Activated naive CD4-positive, alpha-beta T cell treated with anti-CD3 and anti-CD28 coated beads, Interleukin-2, amount 50 U/mL, for 72 hours (primary cell): Measurements from ENCODE around the gene EXOSC6. TPM values are rescaled to one million over a fixed set of nuclear protein-coding genes. Genes with fewer than 3 reads are reported as not detected.
"Not testable (repeated sequence)": the region's sequence is repeated elsewhere in the genome, so short reads cannot be mapped to it uniquely, and the experiment has no call there.

ENCODE experiments used
- ATAC-seq, 2 donors: fragments of 150-1000 bp; cut with Tn5 transposase; 2 replicates each; pipeline ENCODE4 v1.10.0; 2021; ENCODE audit warnings: mild to moderate bottlenecking in 2 of 2, moderate library complexity in 2 of 2
- DNase-seq, 2 donors: peaks; one replicate each; pipeline ENCODE4 v3.0.0; 2021 to 2022; ENCODE audit warnings: low spot score in 2 of 2
- H3K27ac Mint-ChIP-seq, 2 donors: one replicate each; pipeline ENCODE4 v1.8.0; 2022; ENCODE audit warnings: mild to moderate bottlenecking in 2 of 2, mixed read lengths in 2 of 2
- H3K36me3 Mint-ChIP-seq, 2 donors: one replicate each; pipeline ENCODE4 v1.8.0; 2022; ENCODE audit warnings: mixed read lengths in 2 of 2
- H3K9me3 Mint-ChIP-seq, 2 donors: one replicate each; pipeline ENCODE4 v1.8.0; 2022; ENCODE audit warnings: mixed read lengths in 2 of 2
- total RNA-seq, 2 donors: library from RNA; stranded (reverse); gene quantifications; one replicate each; pipeline ENCODE4 v1.2.3, GENCODE V29; 2022

Gene EXOSC6
- total RNA-seq: 10 to 100 TPM; 20.4 to 23.3 TPM

DNA sequence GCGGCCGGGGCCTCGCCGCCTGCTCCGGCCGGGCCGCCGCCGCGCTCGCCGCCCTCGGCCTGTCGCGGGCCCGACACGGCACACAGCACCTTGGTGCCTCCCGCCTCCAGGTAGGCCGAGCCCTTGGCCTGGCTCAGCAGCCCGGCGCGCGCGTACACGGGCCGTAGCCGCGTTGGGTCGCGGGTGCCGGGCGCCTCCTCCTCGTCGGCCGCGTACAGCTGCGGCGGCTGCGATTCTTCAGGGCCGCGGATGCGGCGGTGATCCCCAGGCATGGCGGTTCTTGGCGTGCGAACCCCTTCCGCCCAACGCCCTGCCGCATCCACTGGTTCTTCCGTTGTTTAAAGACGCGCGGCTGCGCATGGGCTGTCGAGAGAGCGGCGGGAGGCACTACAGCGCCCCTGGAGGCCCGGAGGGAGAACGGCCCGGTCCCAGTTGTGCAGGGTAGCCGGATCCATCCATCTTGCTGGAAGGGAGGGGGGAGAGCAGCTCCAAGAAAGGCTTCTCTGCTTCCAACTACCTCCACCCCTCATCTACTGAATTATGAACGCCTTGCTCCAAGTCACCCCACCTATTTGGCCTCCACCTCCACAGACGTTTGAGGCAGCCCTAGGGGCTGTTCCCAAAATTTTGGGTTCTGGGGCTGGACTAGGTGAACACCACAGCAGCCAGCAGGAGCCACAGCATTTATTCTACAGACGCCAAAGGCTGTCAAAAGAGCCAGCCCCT lies at the start of gene EXOSC6:
TSS of gene EXOSC6 (minus strand) at position 312 of the 726 bp plus-strand sequence. CDS start at position 272, 40 bp downstream.
- DNase-seq (peak; percentile 90 to 94), ATAC-seq (peak; percentile 91)
- H3K36me3 Mint-ChIP-seq: peaks cover 4 to 19% of the 10 kb centered on the region in 2 donors
- no peaks in the 10 kb centered on the region for H3K9me3 Mint-ChIP-seq
- peak within 1 kb of the TSS; percentile 90 to 92 for H3K27ac Mint-ChIP-seq

DNA sequence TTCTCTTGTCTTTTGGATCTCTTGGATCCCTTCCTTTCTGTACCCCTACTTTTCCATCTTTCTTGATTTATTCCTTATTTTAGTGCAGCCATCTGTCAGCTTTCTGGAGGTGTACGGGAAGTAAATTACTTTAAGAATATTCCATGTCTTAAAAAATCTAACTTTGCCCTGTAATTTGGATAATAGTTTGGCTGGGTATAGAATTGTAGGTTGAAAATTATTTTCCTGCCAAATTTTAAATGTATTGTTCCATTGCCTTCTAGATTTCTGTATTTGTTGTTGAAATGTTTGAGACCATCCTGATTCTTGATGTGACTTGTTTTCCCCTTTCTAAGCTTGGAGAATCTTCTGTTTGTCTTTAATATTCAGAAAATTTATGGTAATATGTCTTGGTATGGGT lies 49.4 kb upstream of the EXOSC6 start:
- Mint-ChIP-seq H3K36me3 (peaks cover 37 to 39% of the 10 kb centered on the region in 2 donors), H3K9me3 (peaks cover 10 to 16% of the 10 kb centered on the region in 2 donors), H3K27ac (peak overlapping the region in 1 of 2 donors; percentile 35)
- no peak for ATAC-seq
- no peak for DNase-seq

DNA sequence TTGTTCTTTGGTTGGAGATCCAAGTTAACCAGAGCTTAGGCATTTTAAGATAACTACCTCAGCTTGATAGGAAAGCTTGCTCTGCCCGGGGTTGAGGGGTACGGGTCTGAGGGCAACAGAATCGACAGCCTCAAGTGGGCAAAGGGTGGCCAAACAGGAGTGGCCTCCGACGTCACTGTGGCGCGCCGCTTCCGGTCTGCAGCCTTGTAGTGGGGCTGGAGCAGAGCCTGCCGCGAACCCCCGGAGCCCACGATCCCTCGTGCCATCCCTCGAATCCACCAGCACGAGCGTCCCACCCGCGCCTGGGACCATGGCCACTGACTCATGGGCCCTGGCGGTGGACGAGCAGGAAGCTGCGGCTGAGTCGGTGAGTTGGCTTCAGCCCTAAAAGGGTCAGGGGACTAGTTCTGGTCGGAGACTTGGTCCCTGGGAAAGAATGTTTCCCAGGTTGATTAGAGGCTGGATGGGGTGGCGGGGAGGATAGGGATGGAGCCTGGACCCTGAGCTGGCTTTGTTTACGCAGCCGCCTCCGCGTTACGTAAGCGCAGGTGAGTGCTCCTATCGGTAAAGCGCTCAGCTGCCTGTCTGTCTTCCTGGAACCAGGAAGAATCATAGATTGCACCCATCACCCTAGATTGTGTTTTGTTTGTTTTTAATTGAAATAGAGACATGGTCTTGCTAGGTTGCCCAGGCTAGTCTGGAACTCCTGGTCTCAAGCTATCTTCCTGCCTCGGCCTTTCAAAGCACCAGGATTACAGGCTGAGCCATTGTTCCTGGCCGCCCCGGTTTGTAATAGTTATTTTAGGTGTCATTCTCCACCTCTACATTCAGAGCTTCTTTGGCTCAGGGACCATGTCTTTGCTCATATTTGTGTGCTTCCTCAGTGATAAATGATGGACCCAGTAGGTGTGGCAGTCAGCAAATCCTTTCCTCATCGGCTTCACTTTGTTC lies 47.5 kb upstream of the EXOSC6 start, which contains the start of gene DDX19B:
TSS of gene DDX19B (plus strand) at position 199 of the 951 bp plus-strand sequence. CDS start at position 311, 112 bp downstream.
- DNase-seq (peak; percentile 44 to 73), ATAC-seq (peak; percentile 81 to 87)
- peaks cover 37 to 39% of the 10 kb centered on the region in 2 donors for H3K36me3 Mint-ChIP-seq
- peak within 1 kb of the TSS; percentile 93 to 96 for H3K27ac Mint-ChIP-seq
- H3K9me3 Mint-ChIP-seq: peaks cover 10 to 16% of the 10 kb centered on the region in 2 donors

DNA sequence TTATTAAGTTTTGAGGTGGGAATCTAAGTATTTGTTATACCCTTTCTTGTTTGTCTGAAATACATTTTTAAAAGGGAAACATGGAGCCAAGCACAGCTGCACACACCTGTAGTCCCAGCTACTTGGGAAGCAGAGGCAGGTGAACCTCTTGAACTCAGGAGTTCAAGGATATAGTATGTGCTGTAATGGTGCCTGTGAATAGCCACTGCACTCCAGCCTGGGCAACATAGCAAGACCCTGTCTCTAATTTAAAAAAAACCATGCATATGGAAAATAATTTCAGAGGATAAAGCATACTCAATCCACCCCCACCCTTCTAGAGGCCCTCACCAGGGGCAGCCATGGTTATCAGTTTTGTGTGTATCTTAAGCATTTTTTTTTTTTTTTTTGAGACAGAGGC lies 43.9 kb upstream of the EXOSC6 start:
- no peak for DNase-seq
- Mint-ChIP-seq H3K27ac (no peak overlapping the region), H3K36me3 (peaks cover 18% of the 10 kb centered on the region in 2 donors), H3K9me3 (peaks cover 0 to 2% of the 10 kb centered on the region in 2 donors)
- no peak for ATAC-seq

DNA sequence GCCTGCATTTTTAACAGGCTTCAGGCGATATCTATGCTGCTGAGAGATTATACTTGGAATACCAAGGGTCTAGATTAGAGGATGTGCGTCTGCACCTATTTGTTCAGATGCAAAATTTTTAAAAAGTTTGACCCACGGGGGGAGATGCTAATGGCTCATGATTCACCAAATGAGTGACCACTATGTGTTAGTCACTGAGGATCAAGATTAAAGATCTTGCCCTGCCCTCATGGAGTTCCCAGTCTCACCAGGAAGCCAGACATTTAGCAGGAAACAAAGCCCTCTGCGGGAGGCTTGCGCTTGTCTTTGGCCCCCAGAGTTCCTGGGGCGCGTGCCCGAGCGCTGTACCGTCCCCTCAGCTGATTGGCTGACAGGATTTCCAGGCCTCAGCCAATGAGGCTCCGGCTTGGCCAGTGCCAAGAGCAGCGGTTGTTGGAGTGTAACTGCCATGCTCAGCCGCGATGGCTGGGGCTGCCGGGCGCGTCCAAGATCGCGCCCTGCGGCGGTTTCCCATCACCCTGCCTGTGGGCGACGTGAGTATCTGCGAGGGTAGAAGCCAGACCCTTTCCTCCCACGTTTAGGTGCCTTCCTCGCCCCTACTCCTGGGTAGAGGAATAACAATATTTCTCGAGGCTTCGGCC lies 42.8 kb upstream of the EXOSC6 start:
- Mint-ChIP-seq H3K36me3 (peaks cover 9 to 11% of the 10 kb centered on the region in 2 donors), H3K9me3 (no peaks in the 10 kb centered on the region), H3K27ac (no peak overlapping the region)
- no peak for DNase-seq
- no peak for ATAC-seq

DNA sequence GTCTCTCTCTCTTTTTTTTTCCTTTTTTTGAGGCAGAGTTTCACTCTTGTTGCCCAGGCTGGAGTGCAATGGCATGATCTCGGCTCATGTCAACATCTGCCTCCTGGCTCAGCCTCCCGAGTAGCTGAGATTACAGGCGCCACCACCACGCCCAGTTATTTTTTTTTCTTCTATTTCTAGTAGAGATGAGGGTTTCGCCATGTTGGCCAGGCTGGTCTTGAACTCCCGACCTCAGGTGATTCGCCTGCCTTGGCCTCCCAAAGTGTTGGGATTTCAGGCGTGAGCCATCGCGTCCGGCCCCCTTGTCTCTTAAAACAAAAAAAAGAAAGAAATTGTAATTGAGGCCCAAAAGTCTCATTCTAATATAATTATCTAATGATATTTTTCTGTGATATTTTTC lies 40.4 kb upstream of the EXOSC6 start:
- H3K27ac Mint-ChIP-seq, ATAC-seq, DNase-seq, H3K9me3 Mint-ChIP-seq: not testable (repeated sequence)
- peaks cover 13 to 14% of the 10 kb centered on the region in 2 donors for H3K36me3 Mint-ChIP-seq

DNA sequence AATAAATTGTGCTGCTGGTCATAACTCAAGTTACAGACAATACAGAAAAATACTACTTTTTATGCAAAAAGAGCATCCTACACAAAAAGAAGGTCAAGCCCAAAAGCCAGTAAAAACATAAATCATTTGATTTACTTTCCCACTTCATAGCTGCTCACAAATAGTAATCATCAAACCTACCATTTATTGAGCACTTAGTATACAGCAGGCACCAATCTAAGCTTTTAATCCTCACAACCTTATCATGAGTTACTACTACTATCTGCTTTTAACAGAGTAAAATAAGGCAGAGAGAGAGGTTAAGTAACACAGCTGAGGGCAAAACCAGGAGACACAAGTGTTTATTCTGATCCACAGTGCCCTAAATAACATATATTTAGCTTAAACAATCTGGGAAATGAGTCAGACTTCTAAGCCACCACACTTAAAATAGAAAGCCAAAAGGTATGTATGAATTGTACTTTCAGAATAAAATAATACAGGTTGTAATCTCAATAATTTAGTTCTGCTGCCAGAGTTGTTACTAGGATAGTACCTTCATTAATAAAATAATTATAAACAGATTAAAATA lies 39.3 kb upstream of the EXOSC6 start:
- no peak for ATAC-seq

DNA sequence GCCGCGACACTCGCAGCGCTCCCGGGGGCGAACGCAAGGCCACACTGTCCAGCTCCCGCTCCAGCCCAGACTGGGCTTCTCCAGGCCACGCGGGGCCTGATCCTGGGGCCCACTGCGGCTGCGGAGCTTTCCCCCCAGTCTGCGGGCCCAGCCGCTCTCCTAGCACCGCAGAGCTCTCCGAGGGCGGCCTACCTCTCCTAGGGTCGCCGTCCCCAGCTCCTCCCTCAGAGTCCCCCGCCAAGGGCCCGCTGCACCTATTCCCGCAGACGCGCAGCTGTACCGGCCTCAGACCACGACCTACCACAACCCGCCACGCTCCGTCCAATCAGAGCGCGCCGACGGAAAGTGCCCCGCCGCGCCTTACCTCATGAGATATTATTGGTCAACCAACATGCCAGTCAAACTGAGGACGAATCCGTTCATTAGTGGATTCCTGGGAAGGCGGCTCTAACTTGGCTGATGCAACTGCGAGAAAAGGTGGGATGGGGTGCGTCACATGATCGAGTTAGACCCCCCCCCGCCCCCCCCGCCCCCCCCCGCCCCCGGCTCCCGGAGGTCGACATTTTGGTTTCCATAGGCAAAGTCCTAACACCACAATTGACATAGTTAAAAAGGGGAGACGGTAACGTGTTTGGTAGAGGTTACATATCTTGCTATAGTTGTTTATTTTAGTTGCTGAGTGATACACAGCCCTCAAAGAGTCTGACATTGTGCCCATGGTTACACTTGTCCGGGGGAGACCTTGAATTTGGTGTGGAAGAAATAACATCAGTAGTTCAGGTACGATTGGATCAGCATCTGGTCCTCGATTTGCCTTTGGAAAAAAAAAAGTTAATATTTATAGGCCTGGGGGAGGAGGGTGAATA lies 37.7 kb upstream of the EXOSC6 start, which contains the start of gene AARS1:
TSS of gene AARS1 (minus strand) at position 278 of the 866 bp plus-strand sequence. CDS start 6,743 bp downstream, outside the sequence.
- ATAC-seq (peak; percentile 99), DNase-seq (peak; percentile 95 to 99)
- peak within 1 kb of the TSS; percentile 99 to 100 for H3K27ac Mint-ChIP-seq
- H3K9me3 Mint-ChIP-seq: no peaks in the 10 kb centered on the region
- peaks cover 14 to 18% of the 10 kb centered on the region in 2 donors for H3K36me3 Mint-ChIP-seq

More for the DNA sequence above, 39.3 kb upstream of the EXOSC6 start:
- no peak for DNase-seq
- peak overlapping the region in 1 of 2 donors; percentile 99 for H3K27ac Mint-ChIP-seq
- H3K9me3 Mint-ChIP-seq: no peaks in the 10 kb centered on the region
- peaks cover 13 to 14% of the 10 kb centered on the region in 2 donors for H3K36me3 Mint-ChIP-seq

DNA sequence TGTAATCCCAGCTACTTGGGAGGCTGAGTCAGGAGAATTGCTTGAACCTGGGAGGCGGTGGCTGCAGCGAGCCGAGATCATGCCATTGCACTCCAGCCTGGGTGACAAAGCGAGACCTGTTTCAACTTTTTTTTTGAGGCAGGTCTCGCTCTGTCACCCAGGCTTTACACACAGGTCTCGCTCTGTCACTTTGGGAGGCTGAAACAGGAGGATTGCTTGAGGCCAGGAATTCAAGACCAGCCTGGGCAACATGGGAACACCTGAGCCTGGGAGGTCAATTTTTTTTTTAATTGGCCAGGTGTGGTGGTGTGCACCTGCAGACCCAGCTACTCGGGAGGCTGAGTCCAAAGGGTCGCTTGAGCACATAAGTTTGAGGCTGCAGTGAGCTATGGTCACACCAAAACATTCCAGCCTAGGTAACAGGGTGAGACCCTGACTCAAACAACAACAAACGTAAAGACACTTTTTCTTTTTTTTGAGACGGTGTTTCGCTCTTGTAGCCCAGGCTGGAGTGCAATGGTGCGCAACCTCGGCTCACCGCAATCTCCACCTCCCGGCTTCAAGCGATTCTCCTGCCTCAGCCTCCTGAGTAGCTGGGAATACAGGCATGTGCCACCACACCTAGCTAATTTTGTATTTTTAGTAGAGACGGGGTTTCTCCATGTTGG lies 35.7 kb upstream of the EXOSC6 start:
- not testable (repeated sequence) for ATAC-seq, DNase-seq, H3K9me3 Mint-ChIP-seq
- Mint-ChIP-seq H3K27ac (peak overlapping the region; percentile 99 to 100), H3K36me3 (peaks cover 21 to 26% of the 10 kb centered on the region in 2 donors)

DNA sequence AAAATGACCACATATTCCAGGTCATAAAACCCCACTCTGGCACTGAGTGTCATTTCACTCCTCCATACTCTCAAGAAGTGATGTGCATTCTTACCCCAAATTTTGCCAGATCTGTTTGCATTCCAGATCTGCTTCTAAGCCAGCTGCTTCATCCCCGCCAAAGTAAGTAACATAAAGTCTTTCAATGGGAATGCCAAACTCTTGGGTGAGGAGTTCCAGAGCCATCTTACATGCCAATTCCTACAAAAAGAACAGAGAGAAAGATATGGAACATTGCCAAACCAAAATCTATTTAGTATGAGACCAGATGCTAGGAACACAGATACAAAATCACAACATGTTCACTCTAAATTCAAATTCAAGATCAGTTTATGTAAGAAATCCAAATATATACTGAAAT lies 24.7 kb upstream of the EXOSC6 start:
- no peak for ATAC-seq
- Mint-ChIP-seq H3K9me3 (no peaks in the 10 kb centered on the region), H3K27ac (no peak overlapping the region), H3K36me3 (peaks cover 12 to 15% of the 10 kb centered on the region in 2 donors)
- no peak for DNase-seq

DNA sequence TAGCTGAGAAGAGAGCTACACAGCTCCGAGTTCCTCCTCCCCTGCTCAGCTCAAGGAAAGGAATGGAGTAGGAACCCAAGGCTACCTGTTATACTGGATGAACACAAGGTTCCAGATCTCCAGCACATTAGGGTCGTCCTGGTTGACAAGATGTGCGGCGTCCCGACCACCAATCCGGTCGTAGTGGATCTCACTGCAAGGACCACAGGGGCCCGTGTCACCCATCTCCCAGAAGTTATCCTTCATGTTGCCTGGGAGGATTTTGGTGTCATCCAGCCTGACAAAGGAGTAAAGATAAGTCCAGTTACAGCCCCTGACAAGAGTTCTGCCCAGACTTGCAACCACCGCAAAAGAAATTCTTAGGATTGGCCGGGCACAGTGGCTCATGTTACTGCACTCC lies 20.0 kb upstream of the EXOSC6 start:
- Mint-ChIP-seq H3K9me3 (no peaks in the 10 kb centered on the region), H3K36me3 (peaks cover 22 to 31% of the 10 kb centered on the region in 2 donors), H3K27ac (no peak overlapping the region)
- DNase-seq (no peak), ATAC-seq (no peak)

DNA sequence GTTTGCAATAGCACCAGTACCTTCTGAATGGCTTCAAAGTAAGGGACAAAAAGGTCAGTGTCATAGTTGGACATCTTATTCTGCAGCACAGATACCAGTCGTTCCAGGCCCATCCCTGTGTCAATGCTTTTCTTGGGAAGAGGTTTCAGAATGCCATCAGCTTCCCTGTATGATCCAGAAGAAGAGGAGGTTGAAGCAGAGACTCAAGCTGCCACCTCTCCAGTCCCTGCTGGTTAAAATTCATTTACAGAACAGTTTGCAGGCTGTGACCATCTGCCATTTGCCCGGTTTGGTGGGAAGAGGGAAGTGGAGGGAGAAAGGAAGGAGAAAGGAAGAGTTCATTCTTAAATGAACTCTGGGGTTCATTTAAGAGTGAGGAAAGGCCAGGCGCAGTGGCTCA lies 18.4 kb upstream of the EXOSC6 start:
- no peak for DNase-seq
- no peak overlapping the region for H3K27ac Mint-ChIP-seq
- no peaks in the 10 kb centered on the region for H3K9me3 Mint-ChIP-seq
- no peak for ATAC-seq
- H3K36me3 Mint-ChIP-seq: peaks cover 16 to 24% of the 10 kb centered on the region in 2 donors

DNA sequence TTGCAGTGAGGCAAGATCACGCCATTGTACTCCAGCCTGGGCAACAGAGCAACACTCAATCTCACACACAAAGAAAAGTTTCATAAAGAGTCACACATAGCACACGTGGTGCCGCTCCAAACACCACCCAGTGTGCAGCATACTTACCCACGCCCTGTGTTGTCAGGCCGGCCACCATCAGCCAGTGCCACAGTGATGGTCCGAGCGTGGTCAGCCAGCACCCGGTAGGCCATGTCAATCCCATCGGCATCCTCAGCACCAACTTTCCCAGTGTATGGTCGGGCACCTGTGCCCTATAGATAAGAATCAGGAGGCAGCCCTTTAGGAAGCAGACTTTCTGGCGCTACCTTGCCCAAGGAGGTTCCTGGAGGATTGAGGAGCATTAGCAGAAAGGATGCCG lies 17.7 kb upstream of the EXOSC6 start:
- DNase-seq: no peak
- ATAC-seq: no peak
- peak overlapping the region in 1 of 2 donors; percentile 43 for H3K27ac Mint-ChIP-seq
- H3K9me3 Mint-ChIP-seq: no peaks in the 10 kb centered on the region
- peaks cover 16 to 24% of the 10 kb centered on the region in 2 donors for H3K36me3 Mint-ChIP-seq

DNA sequence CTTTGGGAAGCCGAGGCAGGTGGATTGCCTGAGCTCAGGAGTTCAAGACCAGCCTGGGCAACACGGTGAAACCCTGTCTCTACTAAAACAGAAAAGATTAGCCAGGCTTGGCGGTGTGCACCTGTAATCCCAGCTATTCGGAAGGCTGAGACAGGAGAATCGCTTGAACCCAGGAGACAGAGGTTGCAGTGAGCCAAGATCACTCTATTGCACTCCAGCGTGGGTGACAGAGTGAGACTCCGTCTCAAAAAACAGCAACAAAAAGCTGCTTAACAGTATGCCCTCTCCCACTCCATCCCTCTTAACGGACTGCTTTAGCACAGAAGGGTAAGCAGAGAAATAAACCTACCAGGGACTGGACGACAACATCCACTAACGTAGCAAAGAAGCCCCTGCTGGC lies 16.2 kb upstream of the EXOSC6 start:
- DNase-seq, H3K9me3 Mint-ChIP-seq, ATAC-seq: not testable (repeated sequence)
- Mint-ChIP-seq H3K27ac (peak overlapping the region in 1 of 2 donors; percentile 22), H3K36me3 (peaks cover 16 to 24% of the 10 kb centered on the region in 2 donors)

DNA sequence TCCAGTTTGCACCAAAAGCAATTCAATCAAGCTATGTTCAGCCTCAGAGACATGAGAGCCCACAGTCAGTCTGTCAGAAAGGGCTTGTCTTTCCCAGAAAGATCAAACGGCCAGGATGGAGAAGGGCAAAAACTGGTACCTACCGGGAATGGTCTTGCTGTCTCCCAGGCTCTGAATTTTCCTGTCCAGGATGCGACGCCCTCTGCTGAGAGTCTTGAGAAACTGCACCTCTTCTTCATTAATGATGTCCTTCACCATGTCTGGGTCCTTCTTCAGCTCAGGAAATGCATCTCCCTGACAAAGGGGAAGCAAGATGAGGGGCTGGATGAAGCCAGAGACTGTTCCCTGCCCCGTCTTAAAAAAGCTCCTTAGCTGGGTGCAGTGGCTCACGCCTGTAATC lies 15.8 kb upstream of the EXOSC6 start:
- peaks cover 17 to 25% of the 10 kb centered on the region in 2 donors for H3K36me3 Mint-ChIP-seq
- DNase-seq (no peak), ATAC-seq (no peak)
- no peaks in the 10 kb centered on the region for H3K9me3 Mint-ChIP-seq
- no peak overlapping the region for H3K27ac Mint-ChIP-seq
